ENCODE measurements around the gene IGFN1. TPM values are rescaled to one million over a fixed set of nuclear protein-coding genes. Genes with fewer than 3 reads are reported as not detected.

The IGFN1 gene
- total and polyA plus RNA-seq, 10 of the 15 experiments (the other 5 are each of a cell fraction or from before 2014, with no cell fraction given) = not detected

GRCh38 chr1:201254625-201255478 lies 64.2 kb downstream of the IGFN1 start:
- Histone ChIP-seq H3K79me2 (ENCODE audit: control insufficient read depth, insufficient read depth, low read length) (no peaks in the 10 kb centered on the region), H2AFZ (ENCODE audit: control insufficient read depth, low read depth, low read length) (no peak overlapping the region), H3K9ac (ENCODE audit: control insufficient read depth, insufficient read depth, low read length) (no peak overlapping the region), H4K20me1 (ENCODE audit: control insufficient read depth, insufficient read depth) (no peaks in the 10 kb centered on the region), H3K9me3 (replicated peaks; ENCODE audit: control insufficient read depth, insufficient read depth, low read length) (no peaks in the 10 kb centered on the region), H3K36me3 (ENCODE audit: control insufficient read depth in 2 of 2, insufficient read depth in 2 of 2, low read length in 1 of 2) (no peaks in the 10 kb centered on the region), H3K4me1 (ENCODE audit: control insufficient read depth, insufficient read depth, low read length) (no peaks in the 10 kb centered on the region), H3K27ac (ENCODE audit: control insufficient read depth, insufficient read depth) (no peak overlapping the region), H3K4me3 (no peak overlapping the region), H3K27me3 (replicated peaks in 1 of 2; ENCODE audit: control insufficient read depth in 2 of 2, insufficient read depth in 2 of 2, low read length in 1 of 2) (no peaks in the 10 kb centered on the region), H3K4me2 (ENCODE audit: control insufficient read depth, insufficient read depth) (no peak overlapping the region)
- intact Hi-C loops (cut with micrococcal nuclease; ENCODE audit: unreplicated experiment) = loop anchor here (1.0 to 10.0 kb wide), 4 partner anchors 92 to 260 kb away; no protein-coding TSS in a partner anchor
- DNase-seq (ENCODE audit: low read depth, low spot score) (no peak), FAIRE-seq (no peak), ATAC-seq (peak; percentile 95)
- WGBS (ENCODE audit: insufficient coverage, insufficient replicate concordance, low lambda C conversion rate, missing lambda C conversion rate) = 17% methylated on average over 21 of the region's 24 CpGs
- RAD21 ChIA-PET (ENCODE audit: unreplicated experiment) = interaction anchor here (1.0 to 1.5 kb wide), 4 partner anchors 26 to 108 kb away, joined by 3 to 6 read pairs (median 4); no protein-coding TSS in a partner anchor
- CTCF ChIA-PET = interaction anchor here (0.6 to 2.4 kb wide), 13 partner anchors 91 to 258 kb away, joined by 3 to 25 read pairs (median 4); partner anchors contain the start of gene TMEM9
- SMC1A ChIA-PET (ENCODE audit: uncharacterized antibody, unreplicated experiment) = interaction anchor here (0.9 to 2.3 kb wide), 6 partner anchors 11 to 108 kb away, joined by 3 to 7 read pairs (median 4); no protein-coding TSS in a partner anchor
- in situ Hi-C loops (cut with MboI) = no loop called here
- POLR2A ChIA-PET = no interaction called here
- BruUV-seq (replicated peaks) = no TSS peak
- TF ChIP-seq RELB (IDR thresholded peaks at IDR 0.05; ENCODE audit: low read depth) (no peak), SIX5 (IDR thresholded peaks at IDR 0.05; ENCODE audit: low read depth, low read length, severe bottlenecking) (no peak), NKRF (conservative IDR thresholded peaks at IDR 0.05) (no peak), MAX (IDR thresholded peaks at IDR 0.05; ENCODE audit: low read depth, low read length) (no peak), YY1 (IDR thresholded peaks at IDR 0.05; ENCODE audit: low read depth, low read length) (peak; percentile 24; the same call in 1 of the 2 replicates), WRNIP1 (IDR thresholded peaks at IDR 0.05; ENCODE audit: borderline replicate concordance, low read depth, low read length) (no peak), LARP7 (IDR thresholded peaks at IDR 0.05) (0 out of 2 replicates have a peak, but pooled peaks have one; percentile 27), ZNF687 (IDR thresholded peaks at IDR 0.05) (no peak), ZSCAN29 (IDR thresholded peaks at IDR 0.05) (no peak), HCFC1 (IDR thresholded peaks at IDR 0.05; ENCODE audit: low read length) (no peak), IKZF2 (IDR thresholded peaks at IDR 0.05) (no peak), RFX5 (IDR thresholded peaks at IDR 0.05; ENCODE audit: low read depth, low read length) (no peak), NR2F1 (conservative IDR thresholded peaks at IDR 0.05) (0 out of 2 replicates have a peak, but pooled peaks have one; percentile 32), FOXM1 (IDR thresholded peaks at IDR 0.05; ENCODE audit: low read depth, low read length) (no peak)

All from GM12878 (cell line).